Measurements from ENCODE around the gene TXNDC15. TPM values are rescaled to one million over a fixed set of nuclear protein-coding genes. Genes with fewer than 3 reads are reported as not detected.
"Not testable (repeated sequence)": the region's sequence is repeated elsewhere in the genome, so short reads cannot be mapped to it uniquely, and the experiment has no call there.

TXNDC15 gene
- total RNA-seq, 2 donors from 2014 or later: 32.5 to 38.8 TPM

GRCh38 chr5:134892926-134893325, 18.8 kb downstream of the TXNDC15 start:
- H3K27me3 Mint-ChIP-seq: no peaks in the 10 kb centered on the region
- no peak for ATAC-seq (replicated peaks)
- peaks cover 13% of the 10 kb centered on the region for H3K4me1 Mint-ChIP-seq
- no peak overlapping the region for H3K27ac Mint-ChIP-seq
- H3K36me3 Mint-ChIP-seq (ENCODE audit: low read depth): peaks cover 83% of the 10 kb centered on the region
- no peaks in the 10 kb centered on the region for H3K9me3 Mint-ChIP-seq
- no peak overlapping the region for H3K4me3 Mint-ChIP-seq

GRCh38 chr5:134893748-134894505, 19.8 kb downstream of the TXNDC15 start:
- no peak overlapping the region for H3K4me3 Mint-ChIP-seq
- H3K27me3 Mint-ChIP-seq: no peaks in the 10 kb centered on the region
- peaks cover 83% of the 10 kb centered on the region for H3K36me3 Mint-ChIP-seq (ENCODE audit: low read depth)
- ATAC-seq (replicated peaks): no peak
- no peak overlapping the region for H3K27ac Mint-ChIP-seq
- H3K9me3 Mint-ChIP-seq: no peaks in the 10 kb centered on the region
- peaks cover 13% of the 10 kb centered on the region for H3K4me1 Mint-ChIP-seq

GRCh38 chr5:134902071-134902801, 28.1 kb downstream of the TXNDC15 start:
- Mint-ChIP-seq H3K36me3 (ENCODE audit: low read depth) (peaks cover 33% of the 10 kb centered on the region), H3K27ac (peak overlapping the region; percentile 6), H3K4me3 (no peak overlapping the region), H3K4me1 (no peaks in the 10 kb centered on the region), H3K27me3 (no peaks in the 10 kb centered on the region), H3K9me3 (no peaks in the 10 kb centered on the region)
- no peak for ATAC-seq (replicated peaks)

GRCh38 chr5:134904610-134905245, 30.6 kb downstream of the TXNDC15 start, which contains the start of gene PCBD2:
TSS of gene PCBD2 (plus strand) at chr5:134905131. CDS start at chr5:134905140, 9 bp downstream.
- peak within 1 kb of the TSS; percentile 96 for H3K4me3 Mint-ChIP-seq
- H3K27ac Mint-ChIP-seq: peak within 1 kb of the TSS; percentile 99
- no peaks in the 10 kb centered on the region for H3K27me3 Mint-ChIP-seq
- no peaks in the 10 kb centered on the region for H3K4me1 Mint-ChIP-seq
- ATAC-seq (replicated peaks): peak; percentile 92
- H3K9me3 Mint-ChIP-seq: no peaks in the 10 kb centered on the region
- peaks cover 13% of the 10 kb centered on the region for H3K36me3 Mint-ChIP-seq (ENCODE audit: low read depth)

GRCh38 chr5:134905246-134905996, 31.2 kb downstream of the TXNDC15 start:
- Mint-ChIP-seq H3K9me3 (no peaks in the 10 kb centered on the region), H3K27ac (peak overlapping the region; percentile 99), H3K4me3 (peak overlapping the region; percentile 96), H3K36me3 (ENCODE audit: low read depth) (peaks cover 7% of the 10 kb centered on the region), H3K27me3 (no peaks in the 10 kb centered on the region), H3K4me1 (no peaks in the 10 kb centered on the region)
- peak; percentile 26 for ATAC-seq (replicated peaks)

- H3K4me3 Mint-ChIP-seq: peak overlapping the region; percentile 96
- peaks cover 7% of the 10 kb centered on the region for H3K36me3 Mint-ChIP-seq (ENCODE audit: low read depth)
- peak overlapping the region; percentile 99 for H3K27ac Mint-ChIP-seq
- ATAC-seq (replicated peaks): no peak
- H3K4me1 Mint-ChIP-seq: no peaks in the 10 kb centered on the region
- no peaks in the 10 kb centered on the region for H3K27me3 Mint-ChIP-seq
- no peaks in the 10 kb centered on the region for H3K9me3 Mint-ChIP-seq
Observed at GRCh38 chr5:134906811-134907210, 32.6 kb downstream of the TXNDC15 start.

GRCh38 chr5:134910752-134911151, 36.6 kb downstream of the TXNDC15 start:
- ATAC-seq (replicated peaks): not testable (repeated sequence)

GRCh38 chr5:134911285-134912206, 37.4 kb downstream of the TXNDC15 start:
- Mint-ChIP-seq H3K4me3 (no peak overlapping the region), H3K9me3 (no peaks in the 10 kb centered on the region), H3K27ac (no peak overlapping the region), H3K36me3 (ENCODE audit: low read depth) (peaks cover 11% of the 10 kb centered on the region), H3K27me3 (no peaks in the 10 kb centered on the region), H3K4me1 (peaks cover 1% of the 10 kb centered on the region)
- no peak for ATAC-seq (replicated peaks)

More at GRCh38 chr5:134910752-134911151, 36.6 kb downstream of the TXNDC15 start:
- not testable (repeated sequence) for H3K4me1 Mint-ChIP-seq; H3K36me3 Mint-ChIP-seq (ENCODE audit: low read depth); H3K4me3 Mint-ChIP-seq; H3K9me3 Mint-ChIP-seq; H3K27me3 Mint-ChIP-seq; H3K27ac Mint-ChIP-seq

- Mint-ChIP-seq H3K4me3 (no peak overlapping the region), H3K9me3 (no peaks in the 10 kb centered on the region), H3K27ac (no peak overlapping the region), H3K4me1 (peaks cover 6% of the 10 kb centered on the region), H3K27me3 (no peaks in the 10 kb centered on the region), H3K36me3 (ENCODE audit: low read depth) (peaks cover 25% of the 10 kb centered on the region)
- no peak for ATAC-seq (replicated peaks)
Observed at GRCh38 chr5:134913254-134913653, 39.1 kb downstream of the TXNDC15 start.

- Mint-ChIP-seq H3K9me3 (no peaks in the 10 kb centered on the region), H3K27me3 (no peaks in the 10 kb centered on the region), H3K36me3 (ENCODE audit: low read depth) (peaks cover 28% of the 10 kb centered on the region), H3K4me3 (no peak overlapping the region), H3K4me1 (peaks cover 9% of the 10 kb centered on the region), H3K27ac (no peak overlapping the region)
- ATAC-seq (replicated peaks): peak; percentile 56
Observed at GRCh38 chr5:134913795-134914194, 39.6 kb downstream of the TXNDC15 start.

GRCh38 chr5:134917070-134917815, 43.1 kb downstream of the TXNDC15 start:
- peak overlapping the region; percentile 73 for H3K27ac Mint-ChIP-seq
- peaks cover 50% of the 10 kb centered on the region for H3K36me3 Mint-ChIP-seq (ENCODE audit: low read depth)
- H3K27me3 Mint-ChIP-seq: no peaks in the 10 kb centered on the region
- H3K4me1 Mint-ChIP-seq: peaks cover 25% of the 10 kb centered on the region
- no peaks in the 10 kb centered on the region for H3K9me3 Mint-ChIP-seq
- no peak for ATAC-seq (replicated peaks)
- no peak overlapping the region for H3K4me3 Mint-ChIP-seq

GRCh38 chr5:134918861-134919260, 44.7 kb downstream of the TXNDC15 start:
- ATAC-seq (replicated peaks): no peak
- Mint-ChIP-seq H3K4me1 (peaks cover 25% of the 10 kb centered on the region), H3K27me3 (no peaks in the 10 kb centered on the region), H3K4me3 (peak overlapping the region; percentile 12), H3K36me3 (ENCODE audit: low read depth) (peaks cover 53% of the 10 kb centered on the region), H3K27ac (peak overlapping the region; percentile 93), H3K9me3 (no peaks in the 10 kb centered on the region)
